Nephron progenitor cell (in vitro differentiated cells): Measurements from ENCODE around the gene TALDO1.

Experiments used
- DNase-seq: peaks from one replicate; pipeline ENCODE4 v3.0.0; 2021
- H3K27ac Mint-ChIP-seq: 2 replicates; pipeline ENCODE4 v1.8.0; 2021; ENCODE audit warnings: mild to moderate bottlenecking, moderate library complexity, mixed read lengths
- H3K27me3 Mint-ChIP-seq: 2 replicates; pipeline ENCODE4 v1.8.0; 2021; ENCODE audit warnings: mild to moderate bottlenecking, low read depth, mixed read lengths; ENCODE audit not compliant: poor library complexity
- H3K36me3 Mint-ChIP-seq: 2 replicates; pipeline ENCODE4 v1.8.0; 2021; ENCODE audit warnings: low read depth, mixed read lengths
- H3K4me1 Mint-ChIP-seq: 2 replicates; pipeline ENCODE4 v1.8.0; 2021; ENCODE audit warnings: mixed read lengths
- H3K4me3 Mint-ChIP-seq: 2 replicates; pipeline ENCODE4 v1.8.0; 2021; ENCODE audit warnings: mild to moderate bottlenecking, moderate library complexity, mixed read lengths
- H3K9me3 Mint-ChIP-seq: 2 replicates; pipeline ENCODE4 v1.8.0; 2021; ENCODE audit warnings: mild to moderate bottlenecking, moderate library complexity, mixed read lengths
- CTCF ChIP-seq: fragments of 200-600 bp; sonication (generic); IDR thresholded peaks from 2 replicates; pipeline ENCODE4 v1.5.0; 2021; ENCODE audit warnings: antibody characterized with exemption

The TALDO1 gene

GRCh38 chr11:724049-724777 is 23.1 kb upstream of the TALDO1 start:
- no peak overlapping the region for H3K4me3 Mint-ChIP-seq

GRCh38 chr11:724778-725386 is 22.4 kb upstream of the TALDO1 start:
- H3K4me3 Mint-ChIP-seq: peak overlapping the region; percentile 57
- TF ChIP-seq CTCF: no peak
- H3K36me3 Mint-ChIP-seq: no peaks in the 10 kb centered on the region
- DNase-seq: no peak
- H3K9me3 Mint-ChIP-seq: no peaks in the 10 kb centered on the region
- peaks cover 10% of the 10 kb centered on the region for H3K4me1 Mint-ChIP-seq
- H3K27me3 Mint-ChIP-seq: peaks cover 74% of the 10 kb centered on the region
- H3K27ac Mint-ChIP-seq: no peak overlapping the region

More at GRCh38 chr11:724049-724777, 23.1 kb upstream of the TALDO1 start:
- H3K27me3 Mint-ChIP-seq: peaks cover 77% of the 10 kb centered on the region
- H3K36me3 Mint-ChIP-seq: no peaks in the 10 kb centered on the region
- H3K27ac Mint-ChIP-seq: no peak overlapping the region
- no peak for TF ChIP-seq CTCF
- H3K4me1 Mint-ChIP-seq: peaks cover 12% of the 10 kb centered on the region
- H3K9me3 Mint-ChIP-seq: no peaks in the 10 kb centered on the region
- DNase-seq: no peak

GRCh38 chr11:725624-726202 is 21.6 kb upstream of the TALDO1 start:
- Mint-ChIP-seq H3K4me3 (no peak overlapping the region), H3K36me3 (no peaks in the 10 kb centered on the region), H3K9me3 (no peaks in the 10 kb centered on the region), H3K27me3 (peaks cover 69% of the 10 kb centered on the region), H3K27ac (no peak overlapping the region), H3K4me1 (peaks cover 9% of the 10 kb centered on the region)
- no peak for DNase-seq
- TF ChIP-seq CTCF: no peak

GRCh38 chr11:726278-727220 is 20.7 kb upstream of the TALDO1 start:
- Mint-ChIP-seq H3K27ac (no peak overlapping the region), H3K4me1 (peaks cover 9% of the 10 kb centered on the region), H3K36me3 (no peaks in the 10 kb centered on the region), H3K9me3 (no peaks in the 10 kb centered on the region), H3K27me3 (peaks cover 66% of the 10 kb centered on the region), H3K4me3 (peak overlapping the region; percentile 50)
- peak; percentile 65 for DNase-seq
- TF ChIP-seq CTCF: no peak

- no peak for TF ChIP-seq CTCF
- DNase-seq: no peak
- no peaks in the 10 kb centered on the region for H3K36me3 Mint-ChIP-seq
- no peak overlapping the region for H3K4me3 Mint-ChIP-seq
- H3K27me3 Mint-ChIP-seq: peaks cover 58% of the 10 kb centered on the region
- no peak overlapping the region for H3K27ac Mint-ChIP-seq
- no peaks in the 10 kb centered on the region for H3K9me3 Mint-ChIP-seq
- H3K4me1 Mint-ChIP-seq: peaks cover 9% of the 10 kb centered on the region
These were observed 20.0 kb upstream of the TALDO1 start for GRCh38 chr11:727281-727701.
